ENCODE data around the gene GALNT16. TPM values are rescaled to one million over a fixed set of nuclear protein-coding genes. Genes with fewer than 3 reads are reported as not detected.

GALNT16 gene
- total and polyA plus RNA-seq, 2 donors (not counting 3 experiments of a cell fraction or from before 2014, with no cell fraction given): 0.39 to 0.49 TPM

DNA sequence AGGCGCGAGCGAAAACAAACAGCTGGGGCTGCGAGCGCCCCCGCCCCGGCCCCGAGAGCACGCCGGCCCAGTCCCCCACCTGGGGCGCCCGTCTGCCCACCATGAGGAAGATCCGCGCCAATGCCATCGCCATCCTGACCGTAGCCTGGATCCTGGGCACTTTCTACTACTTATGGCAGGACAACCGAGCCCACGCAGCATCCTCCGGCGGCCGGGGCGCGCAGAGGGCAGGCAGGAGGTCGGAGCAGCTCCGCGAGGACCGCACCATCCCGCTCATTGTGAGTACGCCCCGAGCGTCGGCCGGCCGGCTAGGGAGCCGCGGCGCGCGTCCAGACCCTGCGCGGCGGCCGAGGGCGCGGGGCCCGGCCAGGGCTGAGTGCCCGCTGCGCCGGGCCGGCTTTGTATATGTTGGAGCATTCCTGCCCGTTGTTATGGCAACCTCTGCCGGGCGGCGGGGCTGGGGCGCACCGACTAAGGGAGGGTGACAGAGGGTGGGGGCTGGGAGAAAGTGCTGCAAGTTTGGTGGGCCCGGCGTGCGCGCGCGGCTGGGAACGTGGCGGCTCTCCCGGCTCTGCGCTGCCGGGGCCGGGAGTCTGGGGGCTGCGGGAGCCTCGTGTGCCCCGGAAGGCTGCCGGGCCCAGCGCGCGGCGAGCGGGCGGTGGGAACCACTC is 367 bp downstream of the GALNT16 start:
- intact Hi-C loops (cut with micrococcal nuclease): loop anchor here (5.0 kb wide), 1 partner anchor 202 kb away; no protein-coding TSS in a partner anchor

DNA sequence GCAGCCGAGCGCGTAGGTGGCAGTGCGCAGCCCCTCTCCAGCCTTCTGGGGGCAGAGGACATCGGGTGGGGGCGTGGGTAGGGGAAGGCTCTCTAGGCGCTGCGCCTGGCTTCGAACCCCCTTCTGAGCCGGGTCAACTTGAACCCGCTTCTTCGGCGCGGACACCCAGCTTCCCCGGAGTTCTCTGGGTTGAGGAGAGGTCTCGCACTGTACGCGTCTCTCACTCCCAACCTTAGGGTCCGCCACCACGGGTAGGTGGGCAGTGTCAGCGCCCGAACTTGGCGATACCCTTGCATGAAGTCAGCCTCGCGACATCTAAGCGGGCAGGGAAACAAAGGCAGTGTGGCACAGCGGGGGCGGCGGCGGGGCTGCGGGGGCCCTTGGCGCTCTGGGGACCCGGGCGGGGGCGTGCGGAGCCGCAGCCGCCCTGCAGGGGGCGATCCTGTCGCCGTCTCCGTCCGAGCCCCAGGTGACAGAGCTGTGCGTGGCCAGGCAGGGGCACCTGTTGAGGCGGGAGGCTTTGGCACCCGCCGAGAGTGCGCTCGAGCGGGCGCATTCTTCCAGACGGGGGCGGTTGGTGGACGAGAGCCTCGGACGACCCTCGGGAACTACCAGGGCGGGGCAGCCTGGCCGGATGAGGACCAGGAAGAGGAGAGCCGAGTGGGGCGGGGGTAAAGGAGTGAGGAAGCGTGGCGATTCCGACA is 1.1 kb downstream of the GALNT16 start:
- ChIA-PET CTCF (interaction anchor here (0.6 to 3.2 kb wide), 15 partner anchors 8 to 353 kb away, joined by 3 to 13 read pairs (median 4); no protein-coding TSS in a partner anchor), POLR2A (interaction anchor here (0.6 kb wide), 1 partner anchor 204 kb away, joined by 5 read pairs; no protein-coding TSS in a partner anchor)
- H2AFZ ChIP-seq (ENCODE audit: low read depth, low read length): peak overlapping the region; percentile 52
- dilution Hi-C loops (cut with MboI; ENCODE audit: extremely low pct_ligation_motif_present, low sequenced_read_pairs) (no loop called here), intact Hi-C loops (cut with micrococcal nuclease) (loop anchor here (1.0 to 5.0 kb wide), 2 partner anchors 85 to 201 kb away; no protein-coding TSS in a partner anchor)
- no peaks in the 10 kb centered on the region for H3K9me3 ChIP-seq (replicated peaks; ENCODE audit: control insufficient read depth, insufficient read depth, low read length)
- no peak for DNase-seq (ENCODE audit: low read depth, low spot score)
- no peaks in the 10 kb centered on the region for H3K9me1 ChIP-seq (replicated peaks; ENCODE audit: control insufficient read depth, extremely low read depth, insufficient read depth, low read length)
- peaks cover 12% of the 10 kb centered on the region for H3K4me1 ChIP-seq (ENCODE audit: control insufficient read depth, extremely low read depth, insufficient read depth, low read length)
- peak overlapping the region; percentile 77 for H3K4me2 ChIP-seq (ENCODE audit: insufficient read depth, low read length)
- FAIRE-seq: peak; percentile 31
- H3K4me3 ChIP-seq (replicated peaks in 1 of 3; ENCODE audit: insufficient read depth in 1 of 3, low read depth in 1 of 3, low read length in 3 of 3): peak overlapping the region; percentile 38 to 45 (median 39)
- no peaks in the 10 kb centered on the region for H4K20me1 ChIP-seq (replicated peaks; ENCODE audit: control insufficient read depth, extremely low read depth, insufficient read depth, low read length)
- no peaks in the 10 kb centered on the region for H3K36me3 ChIP-seq (ENCODE audit: control insufficient read depth in 2 of 2, extremely low read depth in 1 of 2, insufficient read depth in 2 of 2, low read length in 2 of 2)
- TF ChIP-seq FOS (IDR thresholded peaks at IDR 0.05; ENCODE audit: borderline replicate concordance, insufficient read depth, low read length) (no peak), POLR2A (IDR thresholded peaks at IDR 0.05; ENCODE audit: low read depth, low read length) (no peak), EZH2 (IDR thresholded peaks at IDR 0.05; ENCODE audit: borderline replicate concordance, low read depth, low read length, severe bottlenecking) (peak; percentile 68), POLR2AphosphoS5 (IDR thresholded peaks at IDR 0.05; ENCODE audit: insufficient read depth, low read depth, low read length) (no peak)
- TF ChIP-seq, protein P1, sequence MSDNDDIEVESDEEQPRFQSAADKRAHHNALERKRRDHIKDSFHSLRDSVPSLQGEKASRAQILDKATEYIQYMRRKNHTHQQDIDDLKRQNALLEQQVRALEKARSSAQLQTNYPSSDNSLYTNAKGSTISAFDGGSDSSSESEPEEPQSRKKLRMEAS (IDR thresholded peaks at IDR 0.05; ENCODE audit: insufficient read depth, insufficient read length): no peak
- TF ChIP-seq, protein P2, sequence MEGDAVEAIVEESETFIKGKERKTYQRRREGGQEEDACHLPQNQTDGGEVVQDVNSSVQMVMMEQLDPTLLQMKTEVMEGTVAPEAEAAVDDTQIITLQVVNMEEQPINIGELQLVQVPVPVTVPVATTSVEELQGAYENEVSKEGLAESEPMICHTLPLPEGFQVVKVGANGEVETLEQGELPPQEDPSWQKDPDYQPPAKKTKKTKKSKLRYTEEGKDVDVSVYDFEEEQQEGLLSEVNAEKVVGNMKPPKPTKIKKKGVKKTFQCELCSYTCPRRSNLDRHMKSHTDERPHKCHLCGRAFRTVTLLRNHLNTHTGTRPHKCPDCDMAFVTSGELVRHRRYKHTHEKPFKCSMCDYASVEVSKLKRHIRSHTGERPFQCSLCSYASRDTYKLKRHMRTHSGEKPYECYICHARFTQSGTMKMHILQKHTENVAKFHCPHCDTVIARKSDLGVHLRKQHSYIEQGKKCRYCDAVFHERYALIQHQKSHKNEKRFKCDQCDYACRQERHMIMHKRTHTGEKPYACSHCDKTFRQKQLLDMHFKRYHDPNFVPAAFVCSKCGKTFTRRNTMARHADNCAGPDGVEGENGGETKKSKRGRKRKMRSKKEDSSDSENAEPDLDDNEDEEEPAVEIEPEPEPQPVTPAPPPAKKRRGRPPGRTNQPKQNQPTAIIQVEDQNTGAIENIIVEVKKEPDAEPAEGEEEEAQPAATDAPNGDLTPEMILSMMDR (IDR thresholded peaks at IDR 0.05; ENCODE audit: extremely low read depth in 1 of 2, insufficient read depth in 1 of 2, low read depth in 1 of 2, low read length in 2 of 2): peak; percentile 47 to 72
- BruUV-seq (replicated peaks): no TSS peak
- no peak overlapping the region for H3K9ac ChIP-seq (replicated peaks; ENCODE audit: extremely low read depth, insufficient read depth, low read length)
- peaks cover 28 to 30% of the 10 kb centered on the region in 2 experiments for H3K27me3 ChIP-seq (ENCODE audit: control insufficient read depth in 2 of 2, insufficient read depth in 2 of 2, low read length in 2 of 2)
- no peak overlapping the region for H3K27ac ChIP-seq (ENCODE audit: insufficient read depth, low read depth, low read length)
- no peaks in the 10 kb centered on the region for H3K79me2 ChIP-seq (ENCODE audit: control insufficient read depth, insufficient read depth, low read length)

More for the DNA sequence above, 367 bp downstream of the GALNT16 start:
- Histone ChIP-seq H3K9me1 (replicated peaks; ENCODE audit: control insufficient read depth, extremely low read depth, insufficient read depth, low read length) (no peaks in the 10 kb centered on the region), H2AFZ (ENCODE audit: low read depth, low read length) (peak overlapping the region; percentile 85), H3K36me3 (ENCODE audit: control insufficient read depth in 2 of 2, extremely low read depth in 1 of 2, insufficient read depth in 2 of 2, low read length in 2 of 2) (no peaks in the 10 kb centered on the region), H3K4me3 (replicated peaks in 1 of 3; ENCODE audit: insufficient read depth in 1 of 3, low read depth in 1 of 3, low read length in 3 of 3) (peak overlapping the region; percentile 38 to 45 (median 39)), H4K20me1 (replicated peaks; ENCODE audit: control insufficient read depth, extremely low read depth, insufficient read depth, low read length) (no peaks in the 10 kb centered on the region), H3K4me2 (ENCODE audit: insufficient read depth, low read length) (peak overlapping the region; percentile 77), H3K9me3 (replicated peaks; ENCODE audit: control insufficient read depth, insufficient read depth, low read length) (no peaks in the 10 kb centered on the region), H3K79me2 (ENCODE audit: control insufficient read depth, insufficient read depth, low read length) (no peaks in the 10 kb centered on the region), H3K27me3 (ENCODE audit: control insufficient read depth in 2 of 2, insufficient read depth in 2 of 2, low read length in 2 of 2) (peaks cover 25 to 30% of the 10 kb centered on the region in 2 experiments), H3K27ac (ENCODE audit: insufficient read depth, low read depth, low read length) (no peak overlapping the region), H3K4me1 (ENCODE audit: control insufficient read depth, extremely low read depth, insufficient read depth, low read length) (peaks cover 12% of the 10 kb centered on the region), H3K9ac (replicated peaks; ENCODE audit: extremely low read depth, insufficient read depth, low read length) (no peak overlapping the region)
- DNase-seq (ENCODE audit: low read depth, low spot score) (peak; percentile 24), FAIRE-seq (no peak)
- ChIA-PET CTCF (interaction anchor here (0.5 to 2.0 kb wide), 9 partner anchors 10 to 125 kb away, joined by 3 to 11 read pairs (median 3); no protein-coding TSS in a partner anchor), POLR2A (no interaction called here)
- dilution Hi-C loops (cut with MboI; ENCODE audit: extremely low pct_ligation_motif_present, low sequenced_read_pairs): no loop called here
- BruUV-seq (replicated peaks): no TSS peak
- no peak for TF ChIP-seq FOS (IDR thresholded peaks at IDR 0.05; ENCODE audit: borderline replicate concordance, insufficient read depth, low read length)
- TF ChIP-seq EZH2 (IDR thresholded peaks at IDR 0.05; ENCODE audit: borderline replicate concordance, low read depth, low read length, severe bottlenecking): peak; percentile 31
- no peak for TF ChIP-seq MYC (IDR thresholded peaks at IDR 0.05; ENCODE audit: low read depth, low read length)
- TF ChIP-seq GATA2 (IDR thresholded peaks at IDR 0.05; ENCODE audit: insufficient read depth, insufficient read length, low read depth, low read length): no peak

All from endothelial cell of umbilical vein (primary cell).